Measurements from ENCODE around the gene TXN. TPM values are rescaled to one million over a fixed set of nuclear protein-coding genes. Genes with fewer than 3 reads are reported as not detected.

Gene TXN
- total and polyA plus RNA-seq, 2 of the 8 experiments (the other 6 are each of a cell fraction or from before 2014, with no cell fraction given) = 297 to 419 TPM

DNA sequence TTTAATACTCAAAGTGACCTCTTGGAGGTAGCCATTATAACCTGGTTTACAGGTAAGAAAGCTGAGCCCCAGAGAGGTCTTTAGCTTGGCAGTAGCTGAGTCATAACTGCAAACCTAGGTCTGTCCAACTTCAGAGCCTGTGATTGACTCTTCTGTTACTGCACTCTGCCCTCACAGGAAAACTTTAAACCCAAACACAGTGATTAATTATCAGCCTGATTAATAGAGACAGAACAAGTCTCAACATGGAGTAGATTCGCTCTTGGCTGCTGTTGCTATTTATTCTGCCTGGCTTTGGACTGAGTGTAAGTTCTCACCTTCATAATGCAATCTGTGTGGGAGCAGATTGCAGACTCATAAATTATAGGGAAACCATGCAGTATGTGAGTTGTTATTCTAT is 27.4 kb upstream of the TXN start:
- FAIRE-seq = no peak
- Histone ChIP-seq H4K20me1 (replicated peaks in 1 of 2; ENCODE audit: control insufficient read depth in 1 of 2, insufficient read depth in 2 of 2, low read length in 2 of 2) (no peaks in the 10 kb centered on the region), H3K36me3 (ENCODE audit: control insufficient read depth in 2 of 4, insufficient read depth in 4 of 4, low read length in 3 of 4) (no peaks in the 10 kb centered on the region), H3K9me3 (ENCODE audit: insufficient read depth in 2 of 2, low read depth in 1 of 2, low read length in 1 of 2) (no peaks in the 10 kb centered on the region), H3K23me2 (ENCODE audit: low read depth, low read length) (no peaks in the 10 kb centered on the region), H3K4ac (replicated peaks; ENCODE audit: insufficient read length, low read depth, low read length) (no peak overlapping the region), H3K27ac (ENCODE audit: low read depth, low read length) (no peak overlapping the region), H3K56ac (replicated peaks; ENCODE audit: insufficient read length, low read depth, low read length) (no peak overlapping the region), H3K4me3 (ENCODE audit: extremely low read depth in 1 of 4, insufficient read depth in 2 of 4, low read depth in 3 of 4, low read length in 4 of 4) (no peak overlapping the region), H2AFZ (ENCODE audit: low read length) (no peak overlapping the region), H3K23ac (ENCODE audit: insufficient read length) (no peak overlapping the region), H2BK20ac (ENCODE audit: low read length) (no peak overlapping the region), H3K18ac (ENCODE audit: extremely low read depth, low read length) (no peak overlapping the region), H4K5ac (ENCODE audit: insufficient read length, low read depth, low read length) (no peak overlapping the region), H2AK5ac (ENCODE audit: low read depth, low read length) (no peak overlapping the region), H3K9ac (replicated peaks in 1 of 4; ENCODE audit: extremely low read depth in 1 of 4, low read depth in 3 of 4, low read length in 3 of 4) (no peak overlapping the region), H2BK15ac (ENCODE audit: low read length) (no peak overlapping the region), H3K14ac (ENCODE audit: insufficient read length) (no peak overlapping the region), H3K4me2 (ENCODE audit: insufficient read depth in 1 of 2, low read depth in 2 of 2, low read length in 2 of 2) (no peak overlapping the region), H2BK12ac (ENCODE audit: low read depth, low read length) (no peak overlapping the region), H4K91ac (replicated peaks; ENCODE audit: insufficient read length, low read length) (no peak overlapping the region), H2BK120ac (replicated peaks; ENCODE audit: low read depth, low read length) (no peak overlapping the region), H3K4me1 (replicated peaks in 1 of 4; ENCODE audit: control insufficient read depth in 3 of 4, insufficient read depth in 4 of 4, low read length in 3 of 4) (no peaks in the 10 kb centered on the region), H3K27me3 (replicated peaks in 1 of 4; ENCODE audit: control insufficient read depth in 3 of 4, extremely low read depth in 1 of 4, insufficient read depth in 3 of 4, low read length in 3 of 4) (no peaks in the 10 kb centered on the region), H2BK5ac (ENCODE audit: low read depth, low read length) (no peak overlapping the region), H4K8ac (ENCODE audit: extremely low read depth, insufficient read depth, low read length) (no peak overlapping the region), H3K79me2 (ENCODE audit: control insufficient read depth in 1 of 2, insufficient read depth in 2 of 2, low read length in 2 of 2) (no peaks in the 10 kb centered on the region), H3K79me1 (ENCODE audit: low read depth, low read length) (no peaks in the 10 kb centered on the region)
- no peak for DNase-seq (ENCODE audit: low read depth in 1 of 2, low spot score in 2 of 2)
- ChIA-PET CTCF (ENCODE audit: partially characterized antibody) (interaction anchor here (1.2 kb wide), 1 partner anchor 57 kb away, joined by 3 read pairs; no protein-coding TSS in a partner anchor), POLR2A (ENCODE audit: partially characterized antibody) (interaction anchor here (1.2 to 4.4 kb wide), 2 partner anchors 10 to 27 kb away, joined by 3 to 20 read pairs; partner anchors contain the start of gene TXN)
- WGBS, 2 experiments (ENCODE audit: extremely low coverage in 1 of 2, insufficient coverage in 1 of 2, insufficient read length in 1 of 2, insufficient replicate concordance in 2 of 2, low coverage in 1 of 2, low lambda C conversion rate in 2 of 2, missing lambda C conversion rate in 1 of 2) = 92% methylated on average over 1 of the region's 1 CpG; no CpG with 5 or more reads in 1 of the 2 experiments
- TF ChIP-seq CEBPB (IDR thresholded peaks at IDR 0.05; ENCODE audit: low read depth, low read length) (no peak), SIRT6 (IDR thresholded peaks at IDR 0.05; ENCODE audit: low read length) (no peak)

Measured in H1 (cell line).